SK-N-MC (cell line): ENCODE measurements around the gene SEC24D.

Experiments
- EZH2 ChIP-seq: fragments of 200-600 bp; sonication (generic); IDR thresholded peaks from one replicate; pipeline ENCODE4 v1.6.1; 2017; ENCODE audit warnings: antibody characterized with exemption
- FOXP2 ChIP-seq: optimal IDR thresholded peaks from 2 replicates; pipeline ENCODE3; 2011; ENCODE audit warnings: mild to moderate bottlenecking, moderate library complexity; ENCODE audit not compliant: insufficient read depth; ENCODE audit errors: extremely low read length, control extremely low read depth
- POLR2AphosphoS5 ChIP-seq: IDR thresholded peaks from 2 replicates; pipeline ENCODE4 v1.6.1; 2012; ENCODE audit warnings: mild to moderate bottlenecking, low read depth, low read length, borderline replicate concordance

- no peak for TF ChIP-seq POLR2AphosphoS5
- no peak for TF ChIP-seq EZH2
- no peak for TF ChIP-seq FOXP2
Observed at GRCh38 chr4:118813561-118813960, 22.4 kb downstream of the SEC24D start.
